Liver (tissue), 9 donors: ENCODE measurements around the gene ANP32A. TPM values are rescaled to one million over a fixed set of nuclear protein-coding genes. Genes with fewer than 3 reads are reported as not detected.

Experiments
- DNase-seq: peaks from one replicate; pipeline ENCODE4 v3.0.0-alpha.2; 2017; ENCODE audit warnings: low spot score
- H3K27ac ChIP-seq, 2 donors: one replicate each; pipeline ENCODE4 v1.7.0; 2013; ENCODE audit warnings: inconsistent platforms in 2 of 2, low read length in 2 of 2, control low read depth in 1 of 2, low read depth in 1 of 2, mild to moderate bottlenecking in 1 of 2
- H3K27me3 ChIP-seq, 4 donors: one replicate each; pipeline versions ENCODE4 v1.6.1 to v1.7.0; 2013; ENCODE audit warnings: low read length in 3 of 4, inconsistent platforms in 1 of 4, mild to moderate bottlenecking in 1 of 4, moderate library complexity in 1 of 4; ENCODE audit not compliant: control insufficient read depth in 4 of 4, insufficient read depth in 4 of 4
- H3K36me3 ChIP-seq, 4 donors: one replicate each; pipeline versions ENCODE4 v1.6.1 to v1.7.0; 2013; ENCODE audit warnings: low read length in 3 of 4, mild to moderate bottlenecking in 3 of 4, low read depth in 1 of 4, moderate library complexity in 1 of 4; ENCODE audit not compliant: control insufficient read depth in 4 of 4, insufficient read depth in 3 of 4
- H3K4me1 ChIP-seq, 4 donors: one replicate each; pipeline versions ENCODE4 v1.6.1 to v1.7.0; 2013; ENCODE audit warnings: low read length in 3 of 4, mild to moderate bottlenecking in 3 of 4, moderate library complexity in 1 of 4; ENCODE audit not compliant: control insufficient read depth in 4 of 4, insufficient read depth in 4 of 4
- H3K4me3 ChIP-seq, 3 donors: one replicate each; pipeline versions ENCODE4 v1.6.1 to v1.7.0; 2013; ENCODE audit warnings: low read length in 3 of 3, control low read depth in 1 of 3, low read depth in 1 of 3, mild to moderate bottlenecking in 1 of 3
- H3K9ac ChIP-seq, 2 donors: one replicate each; pipeline ENCODE4 v1.7.0; 2013; ENCODE audit warnings: low read length in 2 of 2, mild to moderate bottlenecking in 2 of 2, moderate library complexity in 2 of 2, control low read depth in 1 of 2, low read depth in 1 of 2
- H3K9me3 ChIP-seq, 4 donors: one replicate each; pipeline versions ENCODE4 v1.6.1 to v1.7.0; 2013; ENCODE audit warnings: low read length in 3 of 4; ENCODE audit not compliant: control insufficient read depth in 4 of 4
- EGR1 ChIP-seq, 2 donors: IDR thresholded peaks; 2 replicates each; pipeline ENCODE4 v1.6.1; 2016 to 2018; ENCODE audit warnings: antibody characterized with exemption in 2 of 2, low read depth in 2 of 2
- FOXA1 ChIP-seq: IDR thresholded peaks from 2 replicates; pipeline ENCODE4 v1.6.1; 2016; ENCODE audit warnings: antibody characterized with exemption
- FOXA2 ChIP-seq: IDR thresholded peaks from 2 replicates; pipeline ENCODE4 v1.6.1; 2016; ENCODE audit warnings: antibody characterized with exemption
- GABPA ChIP-seq, 2 donors: IDR thresholded peaks in 1 of 2; conservative IDR thresholded peaks in 1 of 2; 2 replicates each; pipeline ENCODE4 v1.6.1; 2016; ENCODE audit warnings: antibody characterized with exemption in 2 of 2, mild to moderate bottlenecking in 1 of 2, moderate library complexity in 1 of 2
- HNF4A ChIP-seq, 2 donors: conservative IDR thresholded peaks; 2 replicates each; pipeline ENCODE4 v1.6.1; 2016; ENCODE audit warnings: antibody characterized with exemption in 2 of 2, mild to moderate bottlenecking in 2 of 2
- HNF4G ChIP-seq: IDR thresholded peaks from 2 replicates; pipeline ENCODE4 v1.6.1; 2016; ENCODE audit warnings: antibody characterized with exemption
- JUND ChIP-seq, 2 donors: IDR thresholded peaks; 2 replicates each; pipeline ENCODE4 v1.6.1; 2016; ENCODE audit warnings: antibody characterized with exemption in 2 of 2
- NR2F2 ChIP-seq: IDR thresholded peaks from 2 replicates; pipeline ENCODE4 v1.6.1; 2016; ENCODE audit warnings: antibody characterized with exemption
- RAD21 ChIP-seq, 2 donors: IDR thresholded peaks; 2 replicates each; pipeline ENCODE4 v1.6.1; 2016; ENCODE audit warnings: antibody characterized with exemption in 2 of 2, mild to moderate bottlenecking in 2 of 2
- REST ChIP-seq: IDR thresholded peaks from 2 replicates; pipeline ENCODE4 v1.6.1; 2016; ENCODE audit warnings: antibody characterized with exemption, mild to moderate bottlenecking
- RXRA ChIP-seq, 2 donors: IDR thresholded peaks; 2 replicates each; pipeline ENCODE4 v1.6.1; 2017 to 2018; ENCODE audit warnings: antibody characterized with exemption in 2 of 2, mild to moderate bottlenecking in 1 of 2
- SP1 ChIP-seq: IDR thresholded peaks from 2 replicates; pipeline ENCODE4 v1.6.1; 2018; ENCODE audit warnings: antibody characterized with exemption, mild to moderate bottlenecking
- TAF1 ChIP-seq: conservative IDR thresholded peaks from 2 replicates; pipeline ENCODE4 v1.6.1; 2016; ENCODE audit warnings: antibody characterized with exemption, mild to moderate bottlenecking
- YY1 ChIP-seq: IDR thresholded peaks from 2 replicates; pipeline ENCODE4 v1.6.1; 2016; ENCODE audit warnings: antibody characterized with exemption, mild to moderate bottlenecking
- WGBS: extraction: QIAGEN DNeasy Blood & Tissue Kit; methylation state at CpG from one replicate; pipeline ENCODE4 v1.1.7; 2013; 5-methylcytosine and 5-hydroxymethylcytosine counted together
- polyA plus RNA-seq, 2 donors: library from polyadenylated mRNA; stranded (reverse) in 1 of 2; unstranded in 1 of 2; fragments of 200-250 nt in 1 of 2; fragments of >200 nt in 1 of 2; fragmentation: Nextera tagmentation in 1 of 2; extraction: Ambion mirVana in 1 of 2; gene quantifications; one replicate each; pipeline versions ENCODE4 v1.2.1 to v1.2.3, GENCODE V29; 2013 to 2015
- total RNA-seq, 2 donors: library from RNA; depleted of rRNA; stranded (reverse); fragments of >200 nt; gene quantifications; one replicate each; pipeline ENCODE4 v1.2.3, GENCODE V29; 2014
- TF ChIP-seq, protein P1 (sequence below): IDR thresholded peaks from 2 replicates; pipeline ENCODE4 v1.6.1; 2016; ENCODE audit warnings: antibody characterized with exemption
- TF ChIP-seq, protein P2 (sequence below): IDR thresholded peaks from 2 replicates; pipeline ENCODE4 v1.6.1; 2016; ENCODE audit warnings: antibody characterized with exemption
- TF ChIP-seq, protein P3 (sequence below): IDR thresholded peaks from 2 replicates; pipeline ENCODE4 v1.6.1; 2016; ENCODE audit warnings: antibody characterized with exemption
- TF ChIP-seq, protein P4 (sequence below): fragments of 150-350 bp; IDR thresholded peaks from 2 replicates; pipeline ENCODE4 v1.5.1; 2017; ENCODE audit warnings: improper control_type of control experiment, low read depth, low read length; ENCODE audit not compliant: missing input control
- donor health status: healthy.
- donor health status: healthy.
- donor health status: healthy.
- donor health status: healthy.
- donor health status: healthy.

Gene ANP32A
- total and polyA plus RNA-seq, 4 donors: 30.5 to 60.4 (median 39.4) TPM

GRCh38 chr15:68802373-68802772, 18.3 kb downstream of the ANP32A start:
- Histone ChIP-seq H3K9ac (no peak overlapping the region), H3K4me1 (peaks cover 3 to 27% (median 21%) of the 10 kb centered on the region in 4 donors), H3K9me3 (no peaks in the 10 kb centered on the region), H3K27ac (peak overlapping the region in 1 of 2 donors; percentile 39), H3K27me3 (no peaks in the 10 kb centered on the region), H3K4me3 (no peak overlapping the region), H3K36me3 (no peaks in the 10 kb centered on the region)
- no peak for DNase-seq
- WGBS: 40% methylated on average over 8 of the region's 8 CpGs
- TF ChIP-seq TAF1: no peak
- TF ChIP-seq JUND (IDR thresholded peaks at IDR 0.05): peak in 1 of 2 donors; percentile 38
- peak; percentile 23 to 54 for TF ChIP-seq HNF4A (conservative IDR thresholded peaks at IDR 0.05)
- TF ChIP-seq FOXA1: no peak
- TF ChIP-seq, protein P1, sequence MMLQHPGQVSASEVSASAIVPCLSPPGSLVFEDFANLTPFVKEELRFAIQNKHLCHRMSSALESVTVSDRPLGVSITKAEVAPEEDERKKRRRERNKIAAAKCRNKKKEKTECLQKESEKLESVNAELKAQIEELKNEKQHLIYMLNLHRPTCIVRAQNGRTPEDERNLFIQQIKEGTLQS: no peak
- no peak for TF ChIP-seq REST
- TF ChIP-seq SP1: no peak
- TF ChIP-seq NR2F2: no peak
- TF ChIP-seq EGR1 (IDR thresholded peaks at IDR 0.05; ENCODE audit: low read depth in 2 of 2): no peak
- TF ChIP-seq, protein P2, sequence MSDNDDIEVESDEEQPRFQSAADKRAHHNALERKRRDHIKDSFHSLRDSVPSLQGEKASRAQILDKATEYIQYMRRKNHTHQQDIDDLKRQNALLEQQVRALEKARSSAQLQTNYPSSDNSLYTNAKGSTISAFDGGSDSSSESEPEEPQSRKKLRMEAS: peak; percentile 46
- TF ChIP-seq FOXA2: peak; percentile 67
- peak in 1 of 2 donors; percentile 35 for TF ChIP-seq GABPA (IDR thresholded peaks at IDR 0.05 in 1 of 2, conservative IDR thresholded peaks at IDR 0.05 in 1 of 2)
- TF ChIP-seq RXRA (IDR thresholded peaks at IDR 0.05): peak in 1 of 2 donors; percentile 42
- TF ChIP-seq, protein P3, sequence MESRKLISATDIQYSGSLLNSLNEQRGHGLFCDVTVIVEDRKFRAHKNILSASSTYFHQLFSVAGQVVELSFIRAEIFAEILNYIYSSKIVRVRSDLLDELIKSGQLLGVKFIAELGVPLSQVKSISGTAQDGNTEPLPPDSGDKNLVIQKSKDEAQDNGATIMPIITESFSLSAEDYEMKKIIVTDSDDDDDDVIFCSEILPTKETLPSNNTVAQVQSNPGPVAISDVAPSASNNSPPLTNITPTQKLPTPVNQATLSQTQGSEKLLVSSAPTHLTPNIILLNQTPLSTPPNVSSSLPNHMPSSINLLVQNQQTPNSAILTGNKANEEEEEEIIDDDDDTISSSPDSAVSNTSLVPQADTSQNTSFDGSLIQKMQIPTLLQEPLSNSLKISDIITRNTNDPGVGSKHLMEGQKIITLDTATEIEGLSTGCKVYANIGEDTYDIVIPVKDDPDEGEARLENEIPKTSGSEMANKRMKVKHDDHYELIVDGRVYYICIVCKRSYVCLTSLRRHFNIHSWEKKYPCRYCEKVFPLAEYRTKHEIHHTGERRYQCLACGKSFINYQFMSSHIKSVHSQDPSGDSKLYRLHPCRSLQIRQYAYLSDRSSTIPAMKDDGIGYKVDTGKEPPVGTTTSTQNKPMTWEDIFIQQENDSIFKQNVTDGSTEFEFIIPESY: no peak
- TF ChIP-seq, protein P4, sequence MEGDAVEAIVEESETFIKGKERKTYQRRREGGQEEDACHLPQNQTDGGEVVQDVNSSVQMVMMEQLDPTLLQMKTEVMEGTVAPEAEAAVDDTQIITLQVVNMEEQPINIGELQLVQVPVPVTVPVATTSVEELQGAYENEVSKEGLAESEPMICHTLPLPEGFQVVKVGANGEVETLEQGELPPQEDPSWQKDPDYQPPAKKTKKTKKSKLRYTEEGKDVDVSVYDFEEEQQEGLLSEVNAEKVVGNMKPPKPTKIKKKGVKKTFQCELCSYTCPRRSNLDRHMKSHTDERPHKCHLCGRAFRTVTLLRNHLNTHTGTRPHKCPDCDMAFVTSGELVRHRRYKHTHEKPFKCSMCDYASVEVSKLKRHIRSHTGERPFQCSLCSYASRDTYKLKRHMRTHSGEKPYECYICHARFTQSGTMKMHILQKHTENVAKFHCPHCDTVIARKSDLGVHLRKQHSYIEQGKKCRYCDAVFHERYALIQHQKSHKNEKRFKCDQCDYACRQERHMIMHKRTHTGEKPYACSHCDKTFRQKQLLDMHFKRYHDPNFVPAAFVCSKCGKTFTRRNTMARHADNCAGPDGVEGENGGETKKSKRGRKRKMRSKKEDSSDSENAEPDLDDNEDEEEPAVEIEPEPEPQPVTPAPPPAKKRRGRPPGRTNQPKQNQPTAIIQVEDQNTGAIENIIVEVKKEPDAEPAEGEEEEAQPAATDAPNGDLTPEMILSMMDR: no peak
- peak; percentile 47 for TF ChIP-seq YY1
- TF ChIP-seq RAD21 (IDR thresholded peaks at IDR 0.05): no peak
- TF ChIP-seq HNF4G: no peak
